Effector memory CD8-positive, alpha-beta T cell (primary cell): ENCODE measurements around the gene ART1.

ENCODE experiments used
- ATAC-seq: fragments of 150-1000 bp; cut with Tn5 transposase; replicated peaks from 2 replicates; pipeline ENCODE4 v1.10.0; 2021; ENCODE audit warnings: mild to moderate bottlenecking, moderate library complexity
- DNase-seq, 3 experiments: peaks; one replicate each; pipeline ENCODE4 v3.0.0; 2021
- H3K27ac Mint-ChIP-seq, 2 donors: one replicate each; pipeline ENCODE4 v1.8.0; 2022; ENCODE audit warnings: mild to moderate bottlenecking in 2 of 2, mixed read lengths in 2 of 2, moderate library complexity in 2 of 2
- H3K27me3 Mint-ChIP-seq, 2 donors: one replicate each; pipeline ENCODE4 v1.8.0; 2022; ENCODE audit warnings: mixed read lengths in 2 of 2
- H3K36me3 Mint-ChIP-seq: one replicate; pipeline ENCODE4 v1.8.0; 2022; ENCODE audit warnings: mild to moderate bottlenecking, moderate library complexity, mixed read lengths; ENCODE audit not compliant: insufficient read depth
- H3K4me1 Mint-ChIP-seq, 2 donors: one replicate each; pipeline ENCODE4 v1.8.0; 2022; ENCODE audit warnings: low read depth in 2 of 2, mixed read lengths in 2 of 2
- H3K4me3 Mint-ChIP-seq, 2 donors: one replicate each; pipeline ENCODE4 v1.8.0; 2022; ENCODE audit warnings: mild to moderate bottlenecking in 2 of 2, mixed read lengths in 2 of 2, moderate library complexity in 2 of 2
- H3K9me3 Mint-ChIP-seq, 2 donors: one replicate each; pipeline ENCODE4 v1.8.0; 2022; ENCODE audit warnings: mixed read lengths in 2 of 2

ART1 gene

GRCh38 chr11:3662856-3663255, 17.9 kb downstream of the ART1 start:
- H3K9me3 Mint-ChIP-seq, result no peaks in the 10 kb centered on the region
- H3K4me1 Mint-ChIP-seq, result no peaks in the 10 kb centered on the region
- H3K27me3 Mint-ChIP-seq, result peaks cover 9 to 17% of the 10 kb centered on the region in 2 donors

DNA sequence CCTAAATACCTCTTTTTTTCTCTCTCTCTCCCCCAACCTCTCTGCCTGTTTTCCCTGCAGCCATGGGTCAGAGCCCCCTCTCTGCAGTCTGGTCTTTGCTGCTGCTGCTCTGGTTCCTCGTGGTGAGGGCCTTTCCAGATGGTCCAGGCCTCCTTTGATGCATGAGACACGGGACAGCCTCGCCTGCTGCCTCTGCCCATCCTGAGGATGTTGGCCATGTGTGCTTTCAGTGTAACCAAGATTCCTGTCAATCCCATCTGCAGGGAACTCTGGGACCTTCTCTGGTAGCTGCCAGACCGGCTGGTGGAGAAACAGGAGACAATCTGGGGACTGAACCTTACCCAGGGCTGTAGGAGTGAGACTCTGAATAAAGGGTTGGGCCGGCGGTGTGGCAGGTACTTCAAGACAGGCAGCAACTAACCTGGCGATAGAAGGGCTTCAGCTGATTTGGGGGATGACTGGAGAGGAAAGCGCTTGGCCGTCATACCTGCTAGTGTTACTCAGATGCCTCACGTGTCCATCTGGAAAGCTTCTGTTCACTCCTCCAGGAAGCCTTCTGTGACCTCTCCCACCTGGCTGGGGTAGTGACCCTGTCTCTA, 19.2 kb downstream of the ART1 start:
- ATAC-seq (no peak), DNase-seq (no peak)
- Mint-ChIP-seq H3K4me1 (no peaks in the 10 kb centered on the region), H3K27me3 (peaks cover 0 to 7% of the 10 kb centered on the region in 2 donors), H3K36me3 (peaks cover 3% of the 10 kb centered on the region), H3K9me3 (no peaks in the 10 kb centered on the region), H3K4me3 (no peak overlapping the region), H3K27ac (no peak overlapping the region)

More at GRCh38 chr11:3662856-3663255, 17.9 kb downstream of the ART1 start:
- DNase-seq (no peak), ATAC-seq (no peak)
- Mint-ChIP-seq H3K27ac (peak overlapping the region in 1 of 2 donors; percentile 2), H3K4me3 (no peak overlapping the region), H3K36me3 (peaks cover 3% of the 10 kb centered on the region)

DNA sequence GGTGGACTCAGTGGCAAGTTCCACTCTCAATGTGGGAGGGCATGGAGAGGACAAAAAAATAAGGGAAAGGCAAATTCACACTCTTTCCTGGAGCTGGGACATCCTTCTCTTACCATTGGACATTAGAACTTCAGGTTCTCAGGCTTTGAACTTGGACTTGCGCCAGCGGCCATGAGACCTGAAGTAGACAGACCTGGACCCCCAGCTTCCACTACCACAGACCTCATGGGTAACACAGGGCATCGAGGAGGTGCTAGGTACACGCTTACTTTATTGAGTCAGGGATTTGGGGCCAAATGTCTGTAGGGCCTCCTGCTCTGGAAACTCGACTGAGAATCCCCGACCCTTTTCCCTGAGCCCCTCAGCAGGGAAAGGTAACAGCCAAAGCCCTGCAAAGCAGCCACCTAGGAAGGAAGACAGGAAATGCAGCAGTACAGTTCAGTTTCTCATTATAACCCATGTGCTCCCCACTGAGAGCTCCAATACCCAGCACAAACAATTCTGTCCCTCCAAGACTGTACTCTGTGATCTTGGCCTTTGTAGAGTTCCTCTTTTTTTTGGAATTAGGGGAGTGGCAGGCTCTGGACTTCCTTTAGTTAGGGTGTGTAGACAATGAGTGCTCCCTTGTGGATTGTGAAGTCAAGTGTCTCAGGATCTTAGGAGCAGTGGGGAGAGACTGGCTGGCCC, 20.6 kb downstream of the ART1 start:
- Mint-ChIP-seq H3K4me3 (no peak overlapping the region), H3K27me3 (no peaks in the 10 kb centered on the region), H3K36me3 (peaks cover 8% of the 10 kb centered on the region), H3K27ac (peak overlapping the region; percentile 7 to 35), H3K4me1 (no peaks in the 10 kb centered on the region), H3K9me3 (no peaks in the 10 kb centered on the region)
- DNase-seq (no peak), ATAC-seq (no peak)

DNA sequence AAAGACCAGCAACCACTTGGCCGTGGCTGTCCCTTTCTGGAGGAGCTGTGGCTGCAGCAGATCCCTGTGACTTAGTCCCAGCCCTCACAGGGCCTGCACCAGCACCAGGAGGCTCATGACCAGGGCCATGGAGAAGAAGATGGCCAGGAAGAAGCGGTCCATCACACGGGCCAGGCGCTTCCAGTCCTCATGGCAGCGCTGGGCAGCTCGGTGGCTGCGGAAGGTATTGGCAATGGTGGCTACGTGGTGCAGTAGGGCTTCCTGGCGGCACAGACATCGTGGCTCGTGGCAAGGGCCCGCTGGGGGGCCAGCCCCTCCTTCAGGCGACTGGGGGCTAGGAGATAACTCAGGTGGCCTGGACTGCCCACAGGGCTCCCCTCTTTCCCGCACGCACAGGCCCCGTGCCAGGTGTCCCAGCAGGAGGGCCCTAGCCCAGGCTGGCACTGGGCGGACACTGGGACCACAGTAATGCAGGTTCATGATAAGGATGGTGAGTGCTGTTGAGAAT, 21.1 kb downstream of the ART1 start:
- no peak for ATAC-seq

GRCh38 chr11:3667149-3668035, 22.5 kb downstream of the ART1 start:
- Mint-ChIP-seq H3K27ac (no peak overlapping the region), H3K36me3 (peaks cover 13% of the 10 kb centered on the region), H3K4me1 (no peaks in the 10 kb centered on the region), H3K27me3 (no peaks in the 10 kb centered on the region), H3K9me3 (no peaks in the 10 kb centered on the region), H3K4me3 (no peak overlapping the region)
- DNase-seq (no peak), ATAC-seq (no peak)

More for the DNA sequence above, 21.1 kb downstream of the ART1 start:
- H3K4me1 Mint-ChIP-seq, result no peaks in the 10 kb centered on the region
- no peak for DNase-seq
- H3K27ac Mint-ChIP-seq, result no peak overlapping the region
- no peak overlapping the region for H3K4me3 Mint-ChIP-seq
- no peaks in the 10 kb centered on the region for H3K27me3 Mint-ChIP-seq
- H3K9me3 Mint-ChIP-seq, result no peaks in the 10 kb centered on the region
- H3K36me3 Mint-ChIP-seq, result peaks cover 13% of the 10 kb centered on the region

DNA sequence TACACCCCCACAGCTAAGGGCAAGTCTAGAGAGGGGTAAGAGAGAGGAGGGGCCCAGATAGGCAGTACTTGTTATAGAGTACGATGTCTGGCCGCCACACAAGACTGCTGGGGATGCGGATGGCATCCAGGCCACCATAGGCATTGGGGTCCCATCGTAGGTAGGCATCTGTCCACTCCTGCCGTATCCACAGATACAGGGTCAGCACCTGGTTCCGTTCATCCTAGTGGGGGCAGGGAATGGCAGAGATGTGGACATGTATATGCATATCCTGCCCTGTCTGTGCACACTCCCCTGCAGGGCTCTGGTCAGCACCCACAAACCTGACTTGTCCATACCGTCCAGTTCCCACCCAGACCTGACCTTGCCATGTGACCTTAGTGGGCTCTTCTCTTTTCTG, 24.2 kb downstream of the ART1 start:
- Mint-ChIP-seq H3K36me3 (peaks cover 28% of the 10 kb centered on the region), H3K4me1 (no peaks in the 10 kb centered on the region), H3K27ac (no peak overlapping the region), H3K4me3 (no peak overlapping the region), H3K27me3 (no peaks in the 10 kb centered on the region), H3K9me3 (no peaks in the 10 kb centered on the region)
- DNase-seq, result no peak
- no peak for ATAC-seq

GRCh38 chr11:3669742-3670183, 24.8 kb downstream of the ART1 start:
- no peak for ATAC-seq
- DNase-seq, result no peak
- peaks cover 34% of the 10 kb centered on the region for H3K36me3 Mint-ChIP-seq
- peak overlapping the region; percentile 13 to 32 for H3K27ac Mint-ChIP-seq
- H3K4me3 Mint-ChIP-seq, result no peak overlapping the region
- H3K9me3 Mint-ChIP-seq, result no peaks in the 10 kb centered on the region
- no peaks in the 10 kb centered on the region for H3K4me1 Mint-ChIP-seq
- no peaks in the 10 kb centered on the region for H3K27me3 Mint-ChIP-seq

DNA sequence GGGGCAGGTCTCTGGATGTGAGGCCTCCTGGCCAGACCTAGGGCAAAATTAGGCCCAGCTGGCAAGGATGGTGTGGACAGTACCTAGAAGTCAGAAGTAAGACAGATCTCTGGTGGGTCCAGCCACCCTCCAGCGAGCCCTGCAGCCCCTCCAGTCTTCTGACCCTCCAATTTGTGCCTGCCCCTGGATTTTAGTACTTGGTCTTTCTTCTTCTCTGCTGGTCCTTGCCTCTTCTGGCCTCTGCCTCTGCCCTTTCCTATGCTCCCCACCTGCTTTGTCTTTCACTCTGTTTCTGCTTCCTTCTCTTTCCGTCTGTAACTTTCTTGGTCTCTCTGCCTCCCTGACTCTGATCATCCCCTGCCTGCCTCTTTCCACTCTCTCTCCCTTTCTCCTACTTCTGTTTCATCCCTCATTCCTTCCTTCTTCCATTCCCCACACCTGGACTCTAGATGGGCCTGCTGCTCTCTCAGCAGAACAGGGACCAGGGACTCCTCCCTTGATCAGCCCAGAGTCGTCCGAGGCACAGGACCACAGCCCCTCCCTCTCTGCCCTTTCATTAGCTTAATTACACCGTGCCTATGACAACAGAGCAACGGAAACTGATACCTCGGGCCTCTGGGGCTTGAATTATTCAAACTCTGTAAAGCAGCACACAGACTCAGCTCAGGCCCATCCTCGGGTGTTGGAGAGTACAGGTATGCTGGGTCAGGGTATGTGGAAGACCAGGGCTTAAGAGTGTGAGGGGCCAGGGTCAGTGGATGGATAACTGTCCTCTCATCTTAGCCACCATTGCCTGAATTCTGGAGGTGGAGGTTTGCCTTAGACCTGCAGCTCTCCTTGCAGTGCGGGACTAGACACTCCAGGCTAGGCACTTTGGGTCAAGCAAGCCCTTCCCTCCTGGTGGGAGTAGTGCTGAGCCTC, 26.7 kb downstream of the ART1 start, which contains the start of gene CHRNA10:
Gene CHRNA10, minus strand, starts transcription at position 51 of the 921 bp plus-strand sequence. CDS start 72 bp downstream, outside the sequence.
- H3K27ac Mint-ChIP-seq, result peak within 1 kb of the TSS; percentile 46 to 79
- H3K27me3 Mint-ChIP-seq, result no peaks in the 10 kb centered on the region
- H3K4me3 Mint-ChIP-seq, result no peak within 1 kb of the TSS
- no peaks in the 10 kb centered on the region for H3K9me3 Mint-ChIP-seq
- peaks cover 47% of the 10 kb centered on the region for H3K36me3 Mint-ChIP-seq
- no peak for DNase-seq
- H3K4me1 Mint-ChIP-seq, result no peaks in the 10 kb centered on the region
- ATAC-seq, result no peak

GRCh38 chr11:3674189-3674588, 29.3 kb downstream of the ART1 start:
- DNase-seq (no peak), ATAC-seq (no peak)
- peaks cover 66% of the 10 kb centered on the region for H3K36me3 Mint-ChIP-seq
- no peaks in the 10 kb centered on the region for H3K27me3 Mint-ChIP-seq
- H3K4me3 Mint-ChIP-seq, result no peak overlapping the region
- H3K27ac Mint-ChIP-seq, result peak overlapping the region in 1 of 2 donors; percentile 74
- H3K4me1 Mint-ChIP-seq, result peaks cover 0 to 3% of the 10 kb centered on the region in 2 donors
- no peaks in the 10 kb centered on the region for H3K9me3 Mint-ChIP-seq

DNA sequence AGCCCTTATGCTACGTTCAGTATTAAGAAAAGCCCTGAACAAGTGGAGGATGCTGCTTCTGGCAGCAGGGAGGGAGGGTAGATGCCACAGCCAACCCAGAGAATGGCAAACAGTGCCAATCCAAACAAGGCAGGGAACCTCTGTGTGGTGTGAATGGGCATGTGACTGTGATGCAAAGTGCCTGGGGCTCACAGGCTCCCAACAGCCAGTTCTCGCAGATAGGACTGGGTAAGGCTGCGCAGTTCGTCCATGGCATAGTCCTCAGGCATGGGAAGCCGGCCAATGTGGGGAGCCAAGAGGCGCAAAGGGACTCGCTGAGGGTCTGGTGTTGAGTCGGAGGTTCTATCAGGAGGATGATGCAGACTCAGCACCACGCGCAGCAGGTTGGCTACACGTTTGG, 31.0 kb downstream of the ART1 start:
- Mint-ChIP-seq H3K9me3 (no peaks in the 10 kb centered on the region), H3K36me3 (peaks cover 71% of the 10 kb centered on the region), H3K4me3 (no peak overlapping the region), H3K27ac (no peak overlapping the region), H3K27me3 (no peaks in the 10 kb centered on the region), H3K4me1 (peaks cover 0 to 6% of the 10 kb centered on the region in 2 donors)
- no peak for ATAC-seq
- DNase-seq, result no peak

DNA sequence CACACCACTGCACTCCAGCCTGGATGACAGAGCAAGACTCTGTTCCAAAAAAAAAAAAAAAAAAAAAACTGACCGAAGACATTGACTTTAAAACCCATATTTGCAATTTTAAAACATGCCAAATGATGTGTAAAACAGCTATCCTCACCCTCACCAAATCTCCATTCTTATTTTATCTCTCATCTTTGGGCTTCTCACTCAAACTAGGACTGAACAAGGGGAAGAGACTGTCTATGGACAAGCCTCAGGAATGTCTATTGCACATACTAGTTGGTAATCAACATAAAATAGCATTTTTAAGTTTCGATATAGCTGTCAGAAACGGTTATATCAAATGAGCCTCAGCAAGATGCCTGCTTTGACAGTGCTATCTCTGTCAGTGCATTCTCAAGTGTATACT, 34.1 kb downstream of the ART1 start:
- Mint-ChIP-seq H3K27ac (no peak overlapping the region), H3K27me3 (no peaks in the 10 kb centered on the region), H3K9me3 (no peaks in the 10 kb centered on the region), H3K36me3 (peaks cover 86% of the 10 kb centered on the region), H3K4me3 (no peak overlapping the region), H3K4me1 (peaks cover 0 to 6% of the 10 kb centered on the region in 2 donors)
- DNase-seq (no peak), ATAC-seq (no peak)

GRCh38 chr11:3683039-3683438, 38.1 kb downstream of the ART1 start:
- no peak overlapping the region for H3K4me3 Mint-ChIP-seq
- H3K27me3 Mint-ChIP-seq, result no peaks in the 10 kb centered on the region
- no peaks in the 10 kb centered on the region for H3K9me3 Mint-ChIP-seq
- peaks cover 90% of the 10 kb centered on the region for H3K36me3 Mint-ChIP-seq
- ATAC-seq, result no peak
- peaks cover 0 to 6% of the 10 kb centered on the region in 2 donors for H3K4me1 Mint-ChIP-seq
- no peak for DNase-seq
- no peak overlapping the region for H3K27ac Mint-ChIP-seq
